ENCODE results near the gene CIB1. TPM values are rescaled to one million over a fixed set of nuclear protein-coding genes. Genes with fewer than 3 reads are reported as not detected.

Gene CIB1
- total RNA-seq, 1 experiment from 2014 or later, result 23.0 TPM

GRCh38 chr15:90223441-90224165, 10.1 kb downstream of the CIB1 start:
- Mint-ChIP-seq H3K36me3 (ENCODE audit: insufficient read depth in 1 of 3, low read depth in 3 of 3) (peaks cover 19 to 50% (median 44%) of the 10 kb centered on the region in 3 experiments; a peak in 6 of 7 replicates), H3K4me1 (peaks cover 4 to 8% of the 10 kb centered on the region in 2 experiments; a peak in 3 of 4 replicates), H3K27ac (no peak overlapping the region), H3K4me3 (no peak overlapping the region), H3K9me3 (no peaks in the 10 kb centered on the region), H3K27me3 (ENCODE audit: low read depth) (no peaks in the 10 kb centered on the region)
- Histone ChIP-seq H2AK5ac (ENCODE audit: insufficient read length, low read length) (no peak overlapping the region), H3K9ac (ENCODE audit: extremely low read depth, insufficient read length, low read length) (no peak overlapping the region), H4K91ac (ENCODE audit: insufficient read length, low read depth, low read length) (no peak overlapping the region), H3K23me2 (ENCODE audit: insufficient read length, low read depth, low read length, poor library complexity, severe bottlenecking) (no peaks in the 10 kb centered on the region), H4K5ac (ENCODE audit: insufficient read length, low read depth, low read length) (no peak overlapping the region), H3K9me3 (ENCODE audit: control insufficient read depth, low read depth, low read length) (no peaks in the 10 kb centered on the region), H3K79me1 (ENCODE audit: insufficient read depth, low read depth, low read length, poor library complexity, severe bottlenecking) (no peaks in the 10 kb centered on the region), H3K27me3 (ENCODE audit: insufficient read depth, low read length) (no peaks in the 10 kb centered on the region), H2BK15ac (ENCODE audit: low read depth, low read length) (no peak overlapping the region), H3K14ac (ENCODE audit: insufficient read depth, low read length) (no peak overlapping the region), H3K27ac (ENCODE audit: insufficient read length, low read depth, low read length) (no peak overlapping the region), H3K4me1 (ENCODE audit: insufficient read depth, low read length) (no peaks in the 10 kb centered on the region), H3K4me2 (ENCODE audit: insufficient read depth, insufficient read length, low read length) (no peak overlapping the region), H2BK120ac (ENCODE audit: low read depth, low read length, poor library complexity, severe bottlenecking) (no peak overlapping the region), H4K20me1 (ENCODE audit: control insufficient read depth, insufficient read depth, insufficient read length) (no peaks in the 10 kb centered on the region), H2AFZ (ENCODE audit: low read length) (no peak overlapping the region), H3T11ph (ENCODE audit: low read length) (no peak overlapping the region), H3K56ac (ENCODE audit: insufficient read length, low read depth, low read length) (no peak overlapping the region), H3K79me2 (ENCODE audit: insufficient read depth, low read length) (no peaks in the 10 kb centered on the region), H2BK12ac (ENCODE audit: insufficient read length, low read depth, low read length) (no peak overlapping the region), H3K23ac (ENCODE audit: insufficient read length, low read depth, low read length) (no peak overlapping the region), H3K4ac (ENCODE audit: low read depth, low read length) (no peak overlapping the region), H4K8ac (replicated peaks; ENCODE audit: insufficient read length, low read depth, low read length) (no peak overlapping the region), H3K18ac (ENCODE audit: insufficient read length, low read depth, low read length) (no peak overlapping the region), H2BK5ac (ENCODE audit: insufficient read length, low read length) (no peak overlapping the region), H2BK20ac (ENCODE audit: low read depth, low read length, poor library complexity, severe bottlenecking) (no peak overlapping the region)
- no CpG with 5 or more reads among the region's 22 CpGs for WGBS (ENCODE audit: extremely low coverage, insufficient read length, low lambda C conversion rate)
- TF ChIP-seq CTCF (conservative IDR thresholded peaks at IDR 0.05), result no peak
- no peak for DNase-seq

All from H9 (cell line).